HG03354 (cell line): ENCODE results near the gene TEX13B.
"Not testable (repeated sequence)": the region's sequence is repeated elsewhere in the genome, so short reads cannot be mapped to it uniquely, and the experiment has no call there.

Experiments used
- ATAC-seq: cut with Tn5 transposase; IDR thresholded peaks from one replicate; pipeline ENCODE4 v1.9.1; 2021; ENCODE audit warnings: mild to moderate bottlenecking; ENCODE audit not compliant: unreplicated experiment, poor library complexity, severe bottlenecking

Gene TEX13B

GRCh38 chrX:107955337-107955736 lies 26.8 kb downstream of the TEX13B start:
- not testable (repeated sequence) for ATAC-seq

- ATAC-seq, result no peak
Measured at GRCh38 chrX:107940095-107940494, 42.1 kb downstream of the TEX13B start.

- ATAC-seq, result no peak
Measured at GRCh38 chrX:107936434-107936730, 45.8 kb downstream of the TEX13B start.

DNA sequence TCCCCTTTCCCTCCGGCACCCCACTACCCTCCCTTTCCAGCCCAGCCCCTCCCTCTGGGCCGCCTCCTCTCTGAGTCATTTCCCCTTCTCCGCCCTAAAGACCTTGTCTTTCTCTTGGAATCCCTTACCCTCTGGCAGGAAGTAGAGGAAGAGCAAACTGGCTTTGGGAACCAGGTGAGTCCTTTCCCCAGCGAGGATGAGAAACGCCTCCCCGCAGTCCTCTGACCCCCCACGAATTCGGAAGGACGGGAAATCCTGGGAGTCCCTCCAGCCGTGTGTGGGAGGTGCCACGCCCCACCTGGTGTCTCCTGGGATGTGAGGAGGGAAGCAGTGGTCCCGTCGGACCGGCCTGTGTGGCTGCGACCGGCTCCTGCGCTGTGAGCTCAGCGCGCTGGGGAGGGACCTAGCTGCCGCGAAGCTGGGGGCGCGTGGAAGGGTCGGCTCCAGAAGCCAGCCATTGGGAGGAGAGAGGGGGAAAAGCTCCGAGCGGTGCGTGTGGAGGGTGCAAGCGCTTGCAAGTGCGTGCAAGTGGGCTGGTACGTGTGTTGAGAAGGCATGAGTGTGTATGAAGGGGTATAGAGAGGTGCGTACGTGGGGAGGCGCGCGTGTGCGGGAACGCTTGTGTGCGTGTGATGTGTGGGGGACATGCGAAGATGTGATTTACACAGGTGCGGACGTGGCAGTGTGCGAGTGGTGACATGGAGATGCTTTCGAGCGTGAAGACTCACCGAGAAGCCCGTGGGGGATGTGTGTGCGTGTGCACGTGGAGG lies 46.3 kb downstream of the TEX13B start:
- no peak for ATAC-seq

- no peak for ATAC-seq
Measured at GRCh38 chrX:107935200-107935599, 47.0 kb downstream of the TEX13B start.

- no peak for ATAC-seq
Measured at GRCh38 chrX:107934262-107934661, 47.9 kb downstream of the TEX13B start.
